ENCODE measurements around the gene TRIM50.
"Not testable (repeated sequence)": the region's sequence is repeated elsewhere in the genome, so short reads cannot be mapped to it uniquely, and the experiment has no call there.

Gene TRIM50

DNA sequence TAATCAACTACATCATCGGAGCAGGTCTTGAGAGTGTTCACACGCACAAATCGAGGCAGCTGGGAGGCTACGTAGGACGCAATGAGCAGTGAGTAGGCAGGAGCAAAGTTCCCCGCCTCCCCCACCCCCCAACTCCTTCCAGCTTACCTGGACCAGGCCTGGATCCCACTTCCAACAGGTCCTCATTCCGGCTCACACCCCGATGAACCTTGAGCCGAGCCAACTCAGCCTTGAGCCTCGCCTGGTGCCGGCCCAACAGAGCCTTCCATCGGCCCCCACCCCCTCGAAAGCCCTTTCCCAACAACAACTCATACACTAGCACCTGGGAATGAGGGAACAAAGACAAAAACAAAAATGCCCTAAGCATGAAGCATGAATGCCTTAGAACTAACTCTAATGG is 20.4 kb downstream of the TRIM50 start:
- TF ChIP-seq ZFX (IDR thresholded peaks at IDR 0.05; ENCODE audit: borderline replicate concordance), result no peak
- TF ChIP-seq, protein P1, sequence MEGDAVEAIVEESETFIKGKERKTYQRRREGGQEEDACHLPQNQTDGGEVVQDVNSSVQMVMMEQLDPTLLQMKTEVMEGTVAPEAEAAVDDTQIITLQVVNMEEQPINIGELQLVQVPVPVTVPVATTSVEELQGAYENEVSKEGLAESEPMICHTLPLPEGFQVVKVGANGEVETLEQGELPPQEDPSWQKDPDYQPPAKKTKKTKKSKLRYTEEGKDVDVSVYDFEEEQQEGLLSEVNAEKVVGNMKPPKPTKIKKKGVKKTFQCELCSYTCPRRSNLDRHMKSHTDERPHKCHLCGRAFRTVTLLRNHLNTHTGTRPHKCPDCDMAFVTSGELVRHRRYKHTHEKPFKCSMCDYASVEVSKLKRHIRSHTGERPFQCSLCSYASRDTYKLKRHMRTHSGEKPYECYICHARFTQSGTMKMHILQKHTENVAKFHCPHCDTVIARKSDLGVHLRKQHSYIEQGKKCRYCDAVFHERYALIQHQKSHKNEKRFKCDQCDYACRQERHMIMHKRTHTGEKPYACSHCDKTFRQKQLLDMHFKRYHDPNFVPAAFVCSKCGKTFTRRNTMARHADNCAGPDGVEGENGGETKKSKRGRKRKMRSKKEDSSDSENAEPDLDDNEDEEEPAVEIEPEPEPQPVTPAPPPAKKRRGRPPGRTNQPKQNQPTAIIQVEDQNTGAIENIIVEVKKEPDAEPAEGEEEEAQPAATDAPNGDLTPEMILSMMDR (IDR thresholded peaks at IDR 0.05), result no peak
- H3K27ac ChIP-seq, result no peak overlapping the region

DNA sequence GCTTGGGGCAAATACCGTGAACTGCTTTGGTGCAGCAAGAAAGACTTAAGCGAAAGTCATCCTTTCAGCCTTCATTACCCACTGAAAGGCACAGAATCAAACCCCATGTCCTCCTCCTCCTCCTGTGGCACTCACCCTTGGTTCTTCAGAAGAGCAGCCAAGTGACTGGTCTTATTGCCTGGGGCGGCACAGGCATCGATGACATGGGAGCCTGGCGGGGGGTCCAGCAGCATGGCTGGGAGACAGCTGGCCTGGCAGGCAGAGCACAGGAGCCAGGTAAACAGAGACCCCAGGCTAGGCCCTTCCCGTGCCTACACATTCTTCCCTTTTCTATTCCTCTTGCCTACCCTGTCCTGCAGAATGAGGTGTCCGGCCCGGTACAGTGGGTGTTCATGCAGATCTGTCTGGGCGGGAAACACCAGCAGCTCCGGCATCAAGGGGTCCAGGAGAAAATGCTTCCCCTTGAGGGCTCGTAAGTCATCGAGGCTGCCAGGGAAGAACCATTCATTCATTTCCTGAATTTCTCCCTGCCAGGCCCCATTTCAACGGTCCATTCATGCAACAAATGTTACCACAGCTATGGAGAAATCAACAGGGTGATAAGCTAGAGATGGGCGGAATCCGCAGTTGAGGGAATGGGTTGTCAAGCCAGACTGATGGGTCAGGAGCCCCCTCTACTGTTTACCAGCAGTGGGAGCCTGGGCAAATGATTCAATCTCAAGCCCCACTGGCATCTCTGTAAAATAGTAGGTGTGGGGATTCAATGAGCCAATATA is 23.1 kb downstream of the TRIM50 start:
- not testable (repeated sequence) for H3K27ac ChIP-seq

DNA sequence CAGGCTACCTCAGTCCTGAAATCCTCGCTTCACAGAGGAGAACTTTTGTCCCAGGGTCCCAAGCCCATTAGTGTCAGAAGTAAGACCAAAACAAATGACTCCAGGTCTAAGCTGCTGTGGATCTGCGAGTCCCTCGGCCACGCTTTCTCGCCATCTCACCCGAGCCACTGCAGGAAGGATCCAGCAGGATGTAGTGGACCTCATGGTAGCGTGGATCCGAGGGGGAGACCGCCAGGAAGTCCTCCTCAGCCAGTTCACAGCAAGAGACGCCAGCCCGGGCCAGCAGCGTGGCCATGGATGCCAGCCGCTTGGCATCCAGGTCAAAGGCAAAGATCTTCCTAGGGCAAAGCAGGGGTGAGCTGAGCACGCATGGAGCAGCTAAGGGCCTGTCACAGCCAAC is 23.8 kb downstream of the TRIM50 start:
- no peak overlapping the region for H3K27ac ChIP-seq
- TF ChIP-seq, protein P1 (IDR thresholded peaks at IDR 0.05), result no peak
- no peak for TF ChIP-seq ZFX (IDR thresholded peaks at IDR 0.05; ENCODE audit: borderline replicate concordance)

DNA sequence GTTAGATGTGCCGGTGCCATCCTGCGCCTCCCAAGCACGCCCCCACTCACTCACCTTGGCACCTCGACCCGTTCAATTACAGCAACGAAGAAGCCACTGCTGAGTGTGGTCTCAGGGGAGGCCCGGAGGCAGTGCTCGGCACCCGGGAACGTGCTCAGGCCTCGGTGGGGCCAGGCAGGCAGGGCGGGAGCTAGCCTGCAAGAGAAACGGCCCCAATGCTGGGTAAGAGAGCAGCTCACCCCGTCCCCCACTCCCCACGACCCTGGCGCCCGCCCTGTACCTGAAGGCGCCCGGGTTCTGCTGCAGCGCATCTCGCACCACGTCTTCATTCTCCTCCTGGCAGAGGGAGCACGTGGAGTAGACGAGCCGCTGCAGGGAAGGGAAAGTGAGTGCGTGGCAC is 24.3 kb downstream of the TRIM50 start:
- TF ChIP-seq, protein P1 (IDR thresholded peaks at IDR 0.05), result no peak
- no peak for TF ChIP-seq ZFX (IDR thresholded peaks at IDR 0.05; ENCODE audit: borderline replicate concordance)
- no peak overlapping the region for H3K27ac ChIP-seq

DNA sequence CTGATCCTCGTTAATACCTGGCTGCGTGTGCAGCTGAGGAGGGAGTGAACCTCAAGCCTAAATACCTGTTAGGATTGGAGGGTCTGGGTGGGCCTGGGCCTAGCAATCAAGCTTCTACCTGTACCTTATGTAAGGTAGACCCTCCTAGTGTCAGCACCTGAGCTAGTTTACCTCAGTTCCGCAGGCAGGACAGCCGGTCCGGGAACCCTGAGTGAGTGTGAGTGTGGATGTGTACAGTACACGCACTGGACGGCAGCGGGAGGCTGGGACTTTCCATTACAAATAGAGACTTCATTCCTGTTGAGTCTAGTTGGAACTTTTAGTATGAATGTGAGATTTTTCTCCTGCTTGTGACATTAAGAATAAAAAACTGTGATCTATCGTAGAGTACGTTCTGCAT is 25.0 kb downstream of the TRIM50 start:
- not testable (repeated sequence) for H3K27ac ChIP-seq

DNA sequence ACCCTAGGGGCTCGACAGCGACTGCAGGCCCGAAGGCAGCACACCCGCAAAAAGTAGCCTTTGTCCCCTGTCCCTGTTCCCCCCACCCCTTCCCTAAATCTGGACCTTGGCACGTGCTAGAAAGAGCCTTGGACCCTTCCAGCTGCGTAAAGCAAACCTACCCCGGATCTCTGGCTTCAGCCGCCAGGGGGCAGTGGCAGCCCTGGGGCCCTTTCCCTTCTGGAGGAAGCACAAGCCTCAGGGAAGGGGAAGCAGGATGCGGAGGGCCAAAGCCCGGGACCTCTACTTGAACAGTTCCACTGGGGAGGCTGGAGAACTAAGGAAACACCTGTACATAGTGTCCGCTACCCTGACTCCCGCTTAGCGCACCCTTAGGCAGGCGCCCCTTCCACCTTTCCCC is 26.8 kb downstream of the TRIM50 start:
- H3K27ac ChIP-seq, result not testable (repeated sequence)
- TF ChIP-seq, protein P1 (IDR thresholded peaks at IDR 0.05), result peak; percentile 57

DNA sequence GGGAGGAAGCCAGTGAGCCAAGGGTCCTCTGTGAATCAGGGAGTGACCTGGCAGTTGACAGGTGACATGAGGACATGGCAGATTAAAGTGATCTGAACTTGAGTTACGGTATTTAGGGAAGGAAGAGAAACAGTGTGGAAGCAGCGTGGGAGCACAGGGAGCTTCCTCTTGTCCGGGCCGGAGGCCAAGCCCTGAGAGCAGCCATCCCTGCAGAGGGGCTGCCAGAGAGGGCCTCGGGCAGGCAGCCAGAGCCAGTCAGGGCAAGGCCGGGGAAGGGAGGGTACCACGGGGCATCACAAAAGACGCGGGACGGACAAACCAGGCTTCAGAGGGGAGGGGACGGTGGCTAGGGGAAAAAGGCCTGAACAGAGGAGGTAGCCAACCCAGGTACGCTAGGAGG is 28.1 kb downstream of the TRIM50 start:
- H3K27ac ChIP-seq, result not testable (repeated sequence)

DNA sequence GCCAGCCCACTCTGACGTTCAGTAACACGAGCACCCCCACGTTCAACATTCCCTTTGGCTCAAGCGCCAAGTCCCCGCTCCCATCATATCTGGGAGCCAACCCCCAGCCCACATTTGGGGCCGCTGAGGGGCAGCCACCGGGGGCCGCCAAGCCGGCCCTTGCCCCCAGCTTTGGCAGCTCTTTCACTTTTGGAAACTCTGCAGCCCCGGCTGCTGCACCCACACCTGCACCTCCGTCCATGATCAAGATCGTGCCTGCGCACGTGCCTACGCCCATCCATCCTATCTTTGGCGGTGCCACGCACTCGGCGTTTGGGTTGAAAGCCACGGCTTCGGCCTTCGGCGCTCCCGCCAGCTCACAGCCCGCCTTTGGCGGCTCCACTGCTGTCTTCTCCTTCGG is 30.2 kb downstream of the TRIM50 start:
- H3K27ac ChIP-seq, result not testable (repeated sequence)

DNA sequence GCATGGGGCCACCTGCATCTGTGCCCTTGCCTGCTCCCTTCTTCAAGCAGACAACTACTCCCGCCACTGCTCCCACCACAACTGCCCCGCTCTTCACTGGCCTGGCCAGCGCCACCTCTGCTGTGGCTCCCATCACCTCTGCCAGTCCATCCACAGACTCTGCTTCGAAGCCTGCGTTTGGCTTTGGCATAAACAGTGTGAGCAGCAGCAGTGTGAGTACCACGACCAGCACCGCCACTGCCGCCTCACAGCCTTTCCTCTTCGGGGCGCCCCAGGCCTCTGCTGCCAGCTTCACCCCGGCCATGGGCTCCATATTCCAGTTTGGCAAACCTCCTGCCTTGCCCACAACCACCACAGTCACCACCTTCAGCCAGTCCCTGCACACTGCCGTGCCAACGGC is 30.6 kb downstream of the TRIM50 start:
- H3K27ac ChIP-seq, result not testable (repeated sequence)

DNA sequence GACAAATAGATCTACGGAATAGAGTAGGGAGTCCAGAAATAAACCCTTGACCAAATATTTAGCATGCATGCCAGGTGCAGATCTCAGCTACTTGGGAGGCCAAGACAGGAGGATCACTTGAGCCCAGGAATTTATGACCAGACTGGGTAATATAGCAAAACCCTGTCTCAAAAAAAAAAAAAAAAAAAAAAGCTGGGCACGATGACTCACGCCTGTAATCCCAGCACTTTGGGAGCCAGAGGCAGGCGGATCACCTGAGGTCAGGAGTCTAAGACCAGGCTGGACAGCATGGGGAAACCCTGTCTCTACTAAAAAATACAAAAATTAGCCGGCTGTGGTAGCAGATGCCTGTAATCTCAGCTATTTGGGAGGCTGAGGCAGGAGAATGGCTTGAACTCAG is 50.7 kb downstream of the TRIM50 start:
- not testable (repeated sequence) for H3K27ac ChIP-seq

DNA sequence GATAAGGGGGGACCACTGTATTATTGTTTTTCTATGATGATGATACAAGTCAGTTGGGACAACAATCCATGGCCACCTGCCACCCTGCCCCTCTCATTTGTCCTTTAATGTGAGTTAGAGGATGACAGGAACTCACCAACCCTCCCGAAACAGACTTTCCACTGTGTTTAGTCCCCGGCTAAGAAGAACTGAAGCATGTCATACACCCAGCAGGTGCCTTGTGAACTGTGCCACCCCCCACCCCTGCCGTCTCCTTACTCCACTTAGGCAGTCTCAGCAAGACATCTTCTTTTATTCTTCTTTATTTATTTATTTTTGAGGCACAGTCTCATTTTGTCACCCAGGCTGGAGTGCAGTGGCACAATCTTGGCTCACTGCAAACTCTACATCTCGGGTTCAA is 60.1 kb downstream of the TRIM50 start:
- H3K27ac ChIP-seq, result not testable (repeated sequence)

DNA sequence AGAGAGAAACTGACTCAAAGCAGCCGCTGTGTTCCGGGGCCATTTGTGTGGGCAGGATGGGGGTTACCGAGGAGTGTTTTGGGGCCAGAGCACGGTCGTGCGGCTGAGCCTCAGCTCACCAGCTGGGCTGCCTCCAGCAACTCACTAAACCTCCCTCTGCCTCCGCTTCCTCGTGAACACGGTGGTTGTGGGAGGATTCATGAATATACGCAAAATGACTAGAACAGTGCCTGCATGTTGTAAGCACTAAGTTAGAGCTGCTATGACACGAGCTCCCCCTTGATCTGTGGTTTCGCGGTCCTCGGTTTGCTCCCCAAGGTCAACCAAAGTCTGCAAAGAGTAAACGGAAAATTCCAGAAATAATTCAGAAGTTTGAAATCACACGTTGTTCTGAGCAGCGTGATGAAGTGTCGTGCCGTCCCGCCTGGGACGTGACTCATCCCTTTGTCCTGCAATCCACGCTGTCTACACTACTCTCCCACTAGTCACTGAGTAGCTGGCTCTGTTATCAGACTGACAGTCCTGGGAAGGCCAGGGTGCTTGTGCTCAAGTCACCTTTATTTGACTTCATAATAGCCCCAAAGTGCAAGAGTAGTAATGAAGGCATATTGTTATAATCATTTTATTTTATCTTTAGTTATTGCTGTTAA is 61.0 kb downstream of the TRIM50 start:
- not testable (repeated sequence) for H3K27ac ChIP-seq
